LoVo (cell line): ENCODE results near the gene AKTIP.
"Not testable (repeated sequence)": the region's sequence is repeated elsewhere in the genome, so short reads cannot be mapped to it uniquely, and the experiment has no call there.

Experiments used
- DNase-seq: peaks from one replicate; pipeline ENCODE4 v3.0.0-alpha.2; 2016; ENCODE audit warnings: low spot score

AKTIP gene

GRCh38 chr16:53515259-53515658 lies 12.2 kb upstream of the AKTIP start:
- DNase-seq, result no peak

- not testable (repeated sequence) for DNase-seq
These were observed 9.8 kb upstream of the AKTIP start for GRCh38 chr16:53512795-53513194.

GRCh38 chr16:53511403-53512280 lies 8.6 kb upstream of the AKTIP start:
- peak; percentile 54 for DNase-seq

- no peak for DNase-seq
These were observed 8.0 kb upstream of the AKTIP start for GRCh38 chr16:53511084-53511402.

GRCh38 chr16:53510704-53511070 lies 7.7 kb upstream of the AKTIP start:
- DNase-seq, result no peak

- peak; percentile 64 for DNase-seq
These were observed 7.1 kb upstream of the AKTIP start for GRCh38 chr16:53509906-53510703.

GRCh38 chr16:53507464-53508179 lies 4.6 kb upstream of the AKTIP start:
- DNase-seq, result no peak

- DNase-seq, result no peak
These were observed 3.2 kb upstream of the AKTIP start for GRCh38 chr16:53506254-53506653.

- no peak for DNase-seq
These were observed 1.7 kb upstream of the AKTIP start for GRCh38 chr16:53504665-53505064.

- no peak for DNase-seq
These were observed 1.1 kb upstream of the AKTIP start for GRCh38 chr16:53503991-53504663.

GRCh38 chr16:53503270-53503923 lies 388 bp upstream of the AKTIP start:
- DNase-seq, result peak; percentile 99

- DNase-seq, result no peak
These were observed 1.7 kb downstream of the AKTIP start for GRCh38 chr16:53501216-53501859.

GRCh38 chr16:53498984-53499383 lies 4.0 kb downstream of the AKTIP start:
- DNase-seq, result peak; percentile 40

- DNase-seq, result no peak
These were observed 7.7 kb downstream of the AKTIP start for GRCh38 chr16:53495325-53495724.

- no peak for DNase-seq
These were observed 8.4 kb downstream of the AKTIP start for GRCh38 chr16:53494636-53495035.

GRCh38 chr16:53492503-53492902 lies 10.5 kb downstream of the AKTIP start:
- DNase-seq, result no peak

GRCh38 chr16:53489755-53490154 lies 13.3 kb downstream of the AKTIP start:
- DNase-seq, result no peak

- DNase-seq, result no peak
These were observed 16.8 kb downstream of the AKTIP start for GRCh38 chr16:53486230-53486629.

GRCh38 chr16:53484542-53484941 lies 18.5 kb downstream of the AKTIP start:
- no peak for DNase-seq

GRCh38 chr16:53482123-53482522 lies 20.9 kb downstream of the AKTIP start:
- DNase-seq, result no peak

- DNase-seq, result no peak
These were observed 22.6 kb downstream of the AKTIP start for GRCh38 chr16:53480394-53480793.
